NCI-H1092 (cell line): Measurements from ENCODE around the gene TMEM41B.
A peak's percentile ranks its signal among the peaks of the same experiment; 100 is the strongest.
"Not testable (repeated sequence)": the region's sequence is repeated elsewhere in the genome, so short reads cannot be mapped to it uniquely, and the experiment has no call there.

ENCODE experiments used
- DNase-seq: peaks from one replicate; lab custom pipeline; 2025; lab: John Stamatoyannopoulos, UW

TMEM41B gene

DNA sequence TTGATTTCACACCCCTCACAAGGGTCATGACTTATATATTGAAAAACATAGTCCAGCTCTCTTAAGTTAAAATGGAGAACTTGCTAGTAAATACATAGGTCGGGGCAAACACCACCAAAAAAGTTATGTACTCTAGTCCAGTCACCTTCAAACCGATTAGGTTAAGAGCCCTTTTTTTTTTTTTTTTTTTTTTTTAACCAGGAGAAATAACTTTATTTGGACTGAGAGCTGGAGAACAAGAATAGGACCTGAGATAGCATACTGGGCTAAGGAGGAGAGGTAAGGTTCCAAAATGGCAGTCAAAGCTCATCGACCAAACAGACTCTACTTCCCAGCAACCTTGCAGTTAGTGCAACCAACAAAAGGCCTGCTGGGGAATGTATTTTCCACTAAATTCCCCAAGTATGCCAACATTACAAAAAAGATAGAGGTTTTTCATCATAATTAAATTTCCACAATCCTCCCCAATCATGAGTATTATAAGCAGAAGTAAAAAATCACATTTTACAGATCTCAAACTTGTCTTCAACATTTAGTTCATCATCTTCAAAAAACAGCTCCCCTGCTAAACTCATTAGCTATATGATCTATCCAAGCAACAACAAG is 3.8 kb downstream of the TMEM41B start:
- no peak for DNase-seq

DNA sequence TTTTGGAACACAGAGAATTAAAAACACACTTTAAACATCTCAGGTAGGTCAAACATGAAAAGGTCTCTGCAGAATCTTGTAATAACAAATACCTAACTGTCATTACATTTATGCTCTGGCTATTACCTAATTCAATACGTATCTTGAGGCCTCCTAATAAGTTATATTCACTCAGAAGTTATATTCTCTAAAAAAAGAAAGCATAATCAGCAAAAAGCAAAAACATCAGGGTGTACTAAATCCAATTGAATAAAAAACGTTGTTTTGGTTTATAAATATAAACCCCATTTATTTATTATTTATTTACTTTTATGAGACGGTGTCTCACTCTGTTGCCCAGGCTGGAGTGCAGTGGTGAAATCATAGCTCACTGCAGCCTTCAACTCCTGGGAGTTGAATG is 10.2 kb downstream of the TMEM41B start:
- DNase-seq: no peak

DNA sequence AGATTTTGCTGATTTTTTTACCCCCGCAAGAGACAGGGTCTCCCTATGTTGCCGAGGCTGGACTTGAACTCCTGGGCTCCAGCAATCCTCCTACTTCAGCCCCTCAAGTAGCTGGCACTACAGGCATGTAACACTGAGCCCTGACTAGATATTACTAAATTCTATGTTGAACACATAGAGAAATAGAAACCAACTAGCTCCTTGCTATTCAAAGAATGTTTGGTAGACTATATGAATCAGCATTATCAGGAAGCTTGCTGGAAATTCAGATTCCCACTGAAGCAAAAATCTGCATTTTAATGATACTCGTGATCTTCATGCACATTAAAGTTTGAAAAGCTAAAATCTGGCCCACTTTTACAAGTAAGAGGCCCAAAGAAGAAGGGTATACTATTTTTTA is 11.9 kb downstream of the TMEM41B start:
- DNase-seq: no peak

DNA sequence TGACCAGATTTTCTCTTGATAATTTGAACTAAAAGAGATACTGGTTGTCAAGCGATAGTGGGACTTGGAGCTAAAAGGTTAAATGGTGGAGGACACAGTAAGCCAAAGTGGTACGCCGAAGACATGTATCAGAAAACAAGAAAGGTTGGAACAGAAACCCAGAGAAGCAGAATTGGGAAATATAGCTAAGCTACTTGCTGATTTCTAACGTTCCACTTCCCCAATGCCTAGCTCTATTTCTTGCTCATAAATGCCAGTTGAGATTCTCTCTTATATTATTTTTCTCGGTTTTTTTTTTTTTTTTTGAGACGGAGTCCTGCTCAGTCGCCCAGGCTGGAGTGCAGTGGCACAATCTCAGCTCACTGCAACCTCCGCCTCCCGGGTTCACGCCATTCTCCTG is 12.7 kb downstream of the TMEM41B start:
- DNase-seq: no peak

DNA sequence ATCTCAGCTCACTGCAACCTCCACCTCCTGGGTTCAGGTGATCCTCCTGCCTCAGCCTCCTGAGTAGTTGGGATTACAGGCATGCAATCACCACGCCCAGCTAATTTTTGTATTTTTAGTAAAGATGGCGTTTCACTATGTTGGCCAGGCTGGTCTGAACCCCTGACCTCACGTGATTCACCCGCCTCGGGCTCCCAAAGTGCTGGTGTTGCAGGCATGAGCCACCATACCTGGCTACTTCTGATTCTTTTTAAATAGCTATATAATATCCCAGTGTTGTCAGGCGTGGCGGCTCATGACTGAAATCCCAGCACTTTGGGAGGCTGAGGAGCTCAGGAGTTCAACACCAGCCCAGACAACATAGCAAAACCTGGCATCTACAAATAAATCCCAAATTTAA is 20.7 kb downstream of the TMEM41B start:
- no peak for DNase-seq

DNA sequence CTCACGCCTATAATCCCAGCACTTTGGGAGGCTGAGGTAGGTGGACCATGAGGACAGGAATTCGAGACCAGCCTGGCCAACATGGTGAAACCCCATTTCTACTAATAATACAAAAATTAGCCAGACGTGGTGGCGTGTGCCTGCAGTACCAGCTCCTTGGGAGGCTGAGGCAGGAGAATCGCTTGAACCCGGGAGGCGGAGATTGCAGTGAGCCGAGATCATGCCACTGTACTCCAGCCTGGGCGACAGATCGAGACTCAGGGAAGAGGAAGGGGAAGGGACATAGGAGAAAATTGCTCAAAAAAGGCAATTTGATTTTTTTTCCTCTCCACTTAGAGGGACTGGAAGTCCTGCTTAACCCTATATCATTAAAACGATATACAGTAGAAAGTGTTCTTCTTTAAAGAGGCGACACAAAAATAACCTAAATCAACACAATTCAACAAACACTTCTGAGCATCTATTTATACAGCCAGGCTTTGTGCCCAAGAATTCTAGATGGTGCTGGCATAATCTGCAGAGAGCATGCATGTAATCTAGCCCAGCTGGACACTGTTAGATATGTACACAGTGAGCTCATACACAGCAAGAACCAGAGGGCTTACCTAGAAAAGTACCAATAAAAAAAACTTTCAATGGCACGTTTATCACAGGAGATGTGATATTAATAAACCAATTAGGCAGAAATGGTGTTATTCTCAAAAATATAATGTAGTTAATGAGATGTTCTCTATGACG is 28.4 kb downstream of the TMEM41B start:
- DNase-seq: no peak

DNA sequence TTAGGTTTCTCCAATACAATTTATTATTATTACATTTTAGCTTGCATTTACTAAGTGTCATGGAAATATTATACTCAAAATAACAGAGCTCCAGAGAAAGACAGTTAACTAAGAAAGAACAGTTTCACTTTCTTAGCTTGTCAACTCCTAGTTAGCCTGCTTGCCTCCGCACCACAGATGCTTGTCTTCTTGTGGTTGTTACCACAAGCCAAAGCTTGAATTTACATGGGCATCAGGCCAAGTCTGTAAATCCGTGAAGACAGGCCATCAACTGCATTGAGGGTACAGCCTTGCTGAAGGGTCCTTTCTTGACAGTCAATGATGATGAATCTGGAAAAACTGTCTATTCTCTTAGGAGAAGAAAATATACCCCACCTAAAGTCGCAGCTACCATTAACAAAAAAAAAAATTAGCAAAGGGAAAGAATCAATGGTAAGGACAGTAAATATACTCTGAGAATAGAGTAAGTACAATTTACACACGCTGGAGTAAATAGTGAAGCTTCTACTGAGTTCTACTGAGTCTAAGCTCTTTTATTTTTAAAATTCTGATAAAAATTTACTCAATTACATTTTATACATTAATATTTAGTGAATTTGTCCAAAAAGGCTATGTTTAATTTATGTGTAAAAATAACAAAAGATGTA is 33.6 kb downstream of the TMEM41B start:
- DNase-seq: no peak

DNA sequence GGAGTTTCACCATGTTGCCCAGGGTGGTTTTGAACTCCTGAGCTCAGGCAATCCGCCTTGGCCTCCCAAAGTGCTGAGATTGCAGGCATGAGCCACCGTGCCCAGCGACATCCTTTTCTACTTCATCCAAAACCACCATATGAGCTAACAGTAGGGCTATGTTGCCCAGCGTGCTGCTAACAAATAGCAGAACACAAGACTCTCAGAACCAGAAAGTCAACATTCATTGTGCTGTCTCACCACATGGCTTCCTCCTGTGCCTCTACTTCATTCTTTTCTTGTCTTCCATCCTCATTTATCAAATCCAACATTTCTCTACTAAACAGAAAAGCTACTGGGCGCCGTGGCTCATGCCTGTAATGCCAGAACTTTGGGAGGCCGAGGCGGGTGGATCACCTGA is 37.2 kb downstream of the TMEM41B start:
- no peak for DNase-seq

DNA sequence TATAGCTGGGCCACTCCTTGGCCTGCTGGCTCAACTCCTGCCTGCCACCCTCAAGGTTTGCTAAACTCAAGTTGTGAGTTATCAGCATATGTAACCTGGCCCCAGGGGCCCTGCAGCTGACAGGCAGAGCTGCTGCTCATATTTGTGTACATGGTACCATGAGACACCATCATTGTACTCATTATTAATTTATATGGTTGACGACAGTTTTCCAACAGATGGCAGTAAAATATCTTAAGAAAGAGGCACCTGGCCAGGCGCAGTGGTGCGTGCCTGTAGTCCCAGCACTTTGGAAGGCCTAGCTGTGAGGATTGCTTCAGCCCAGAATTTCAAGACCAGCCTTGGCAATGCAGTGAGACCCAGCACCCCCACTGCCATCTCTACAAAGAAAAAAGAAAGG is 37.8 kb downstream of the TMEM41B start:
- no peak for DNase-seq

DNA sequence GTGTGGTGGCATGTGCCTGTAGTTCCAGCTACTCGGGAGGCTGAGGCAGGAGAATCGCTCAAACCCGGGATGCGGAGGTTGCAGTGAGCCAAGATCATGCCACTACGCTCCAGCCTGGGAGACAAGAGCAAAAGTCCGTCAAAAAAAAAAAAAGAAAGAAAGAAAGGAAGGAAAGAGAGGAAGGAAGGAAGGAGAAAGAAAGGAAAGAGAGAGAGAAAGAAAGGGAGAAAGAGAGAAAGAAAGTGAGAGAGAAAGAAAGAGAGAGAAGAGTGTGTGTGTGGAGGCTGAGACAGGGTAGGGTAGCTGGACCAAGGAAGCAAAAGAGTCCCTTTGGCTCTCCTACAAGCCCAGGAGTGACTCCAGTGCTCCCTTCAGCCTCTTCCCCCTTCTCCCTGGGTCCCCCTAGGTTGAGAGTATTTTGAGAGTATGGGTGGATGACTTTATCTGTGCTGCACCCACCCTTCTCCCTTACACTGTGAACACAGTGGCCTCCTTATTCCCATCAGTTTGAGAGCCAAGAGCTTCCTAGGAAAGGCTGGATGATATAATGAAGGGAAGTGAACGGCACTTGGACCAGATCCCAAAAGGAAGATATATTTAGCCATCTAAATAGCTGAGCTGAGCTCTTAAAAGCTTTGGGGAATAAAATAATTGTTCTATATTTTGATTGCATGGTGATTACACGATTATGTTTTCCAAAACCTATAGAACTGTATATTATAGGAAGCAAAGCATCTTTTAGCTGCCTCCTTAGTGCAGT is 39.7 kb downstream of the TMEM41B start:
- no peak for DNase-seq

DNA sequence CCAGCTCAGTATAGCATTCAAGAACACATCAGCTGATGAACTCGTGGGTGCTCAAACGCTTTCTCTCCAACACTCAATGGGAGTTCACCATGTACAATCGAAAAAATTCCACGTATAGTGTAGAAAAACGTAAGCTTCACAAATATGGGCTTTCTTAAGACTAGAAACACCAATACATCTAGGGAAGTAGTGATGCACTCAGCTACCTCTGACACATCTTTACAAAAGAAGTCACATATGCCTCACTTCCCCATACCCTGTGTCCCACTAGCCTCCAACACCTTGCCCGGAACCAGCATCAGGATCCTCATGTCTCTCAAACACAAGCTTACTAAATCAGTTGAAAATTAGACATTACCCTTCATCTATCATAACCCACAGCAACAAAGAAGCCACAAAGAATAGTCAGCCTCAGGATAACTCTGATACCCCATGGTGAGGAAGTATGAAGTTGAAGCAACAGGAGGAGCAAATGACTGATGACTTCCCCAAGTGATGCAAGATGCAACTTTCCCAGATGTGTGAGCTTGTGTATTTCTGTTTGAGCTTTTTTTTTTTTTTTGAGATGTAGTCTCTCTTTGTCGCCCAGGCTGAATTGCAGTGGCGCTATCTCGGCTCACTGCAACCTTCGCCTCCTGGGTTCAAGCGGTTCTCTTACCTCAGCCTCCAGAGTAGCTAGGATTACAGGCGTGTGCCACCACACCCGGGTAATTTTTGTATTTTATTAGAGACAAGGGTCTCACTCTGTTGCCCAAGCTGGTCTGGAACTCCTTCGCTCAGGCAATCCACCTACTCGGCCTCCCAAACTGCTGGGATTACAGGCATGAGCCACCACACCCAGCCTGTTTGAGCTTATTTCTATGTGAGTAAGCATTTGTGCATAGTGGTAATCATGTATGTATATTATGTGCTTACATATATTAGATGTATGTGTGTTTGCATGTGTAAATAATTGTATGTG is 40.7 kb downstream of the TMEM41B start:
- DNase-seq: no peak

DNA sequence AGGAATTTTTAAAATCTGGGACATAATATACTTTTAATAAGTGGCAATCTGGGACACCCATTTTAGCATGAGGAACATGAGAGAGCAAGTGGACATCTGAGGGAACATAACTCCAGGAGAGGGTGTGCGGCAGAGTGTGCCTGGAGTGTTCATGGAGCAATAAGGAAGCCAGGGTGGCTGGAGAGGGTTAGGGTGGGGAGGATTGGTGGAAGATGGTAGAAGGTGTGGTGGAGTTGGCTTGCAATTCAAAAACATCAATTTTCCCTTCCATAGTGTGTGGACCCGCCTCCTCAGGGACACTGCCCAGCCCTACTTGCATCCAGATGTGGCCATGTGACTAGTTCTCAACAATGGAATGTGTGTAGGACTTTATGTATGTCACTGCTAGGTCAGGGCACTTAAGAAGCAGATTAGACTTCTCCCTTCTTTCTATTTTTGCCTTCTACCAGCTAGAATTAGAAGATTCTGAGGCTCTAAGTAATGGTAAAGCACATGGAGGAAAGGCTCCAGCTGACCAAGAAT is 44.8 kb downstream of the TMEM41B start:
- no peak for DNase-seq

DNA sequence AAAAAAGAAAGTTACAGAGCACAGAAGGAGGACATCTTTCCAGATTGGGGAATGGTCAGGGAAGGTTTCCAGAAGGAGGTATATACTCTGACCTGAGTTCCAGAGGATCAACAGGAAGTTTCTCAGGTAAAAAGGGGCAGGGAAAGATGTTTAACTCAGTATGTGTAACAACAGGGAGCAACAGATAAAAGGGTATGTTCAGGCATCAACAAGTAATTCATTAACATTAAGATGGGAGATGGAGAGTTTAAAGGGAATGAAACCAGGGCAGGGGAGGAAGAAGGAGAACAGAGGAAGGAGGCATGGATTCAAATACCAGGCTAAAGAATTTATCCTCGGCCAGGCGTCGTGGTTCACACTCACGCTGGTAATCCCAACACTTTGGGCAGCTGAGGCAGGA is 46.7 kb downstream of the TMEM41B start:
- DNase-seq: no peak

DNA sequence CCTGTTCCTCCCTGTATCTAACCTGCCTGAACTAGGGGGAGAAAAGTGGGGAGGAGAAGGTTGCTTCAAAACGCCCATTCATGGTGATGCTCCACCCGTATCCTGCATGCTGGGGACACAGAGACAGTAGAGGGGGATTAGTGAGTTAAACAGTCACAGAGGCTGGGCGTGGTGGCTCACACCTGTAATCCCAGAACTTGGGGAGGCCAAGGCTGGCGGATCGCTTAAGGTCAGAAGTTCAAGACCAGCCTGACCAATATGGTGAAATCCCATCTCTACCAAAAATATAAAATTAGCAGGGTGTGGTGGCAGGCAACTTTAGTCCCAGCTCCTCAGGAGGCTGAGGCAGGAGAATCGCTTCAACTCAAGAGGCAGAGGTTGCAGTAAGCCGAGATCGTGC is 47.5 kb downstream of the TMEM41B start:
- DNase-seq: no peak

DNA sequence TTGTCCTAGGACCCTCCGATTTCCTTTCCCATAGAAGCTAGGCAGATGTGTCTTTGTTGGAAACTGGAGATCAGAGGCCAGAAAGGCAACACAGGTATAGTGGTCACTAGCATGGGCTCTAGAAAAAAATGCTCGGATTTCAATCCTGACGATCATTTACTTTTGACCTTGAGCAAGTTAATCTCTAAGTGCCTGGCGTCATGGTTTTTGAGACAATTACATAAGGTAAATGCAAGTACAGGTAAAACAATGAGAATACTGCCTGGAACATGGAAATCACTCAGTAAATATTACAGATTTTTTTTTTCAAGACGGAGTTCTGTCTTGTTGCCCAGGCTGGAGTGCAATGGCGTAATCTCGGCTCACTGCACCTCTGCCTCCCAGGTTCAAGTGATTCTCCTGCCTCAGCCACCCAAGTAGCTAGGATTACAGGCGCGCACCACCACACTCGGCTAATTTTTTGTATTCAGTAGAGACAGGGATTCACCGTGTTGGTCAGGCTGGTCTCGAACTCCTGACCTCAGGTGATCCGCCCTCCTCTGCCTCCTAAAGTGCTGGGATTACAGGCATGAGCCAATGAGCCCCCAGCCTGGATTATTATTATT is 48.2 kb downstream of the TMEM41B start:
- DNase-seq: no peak

DNA sequence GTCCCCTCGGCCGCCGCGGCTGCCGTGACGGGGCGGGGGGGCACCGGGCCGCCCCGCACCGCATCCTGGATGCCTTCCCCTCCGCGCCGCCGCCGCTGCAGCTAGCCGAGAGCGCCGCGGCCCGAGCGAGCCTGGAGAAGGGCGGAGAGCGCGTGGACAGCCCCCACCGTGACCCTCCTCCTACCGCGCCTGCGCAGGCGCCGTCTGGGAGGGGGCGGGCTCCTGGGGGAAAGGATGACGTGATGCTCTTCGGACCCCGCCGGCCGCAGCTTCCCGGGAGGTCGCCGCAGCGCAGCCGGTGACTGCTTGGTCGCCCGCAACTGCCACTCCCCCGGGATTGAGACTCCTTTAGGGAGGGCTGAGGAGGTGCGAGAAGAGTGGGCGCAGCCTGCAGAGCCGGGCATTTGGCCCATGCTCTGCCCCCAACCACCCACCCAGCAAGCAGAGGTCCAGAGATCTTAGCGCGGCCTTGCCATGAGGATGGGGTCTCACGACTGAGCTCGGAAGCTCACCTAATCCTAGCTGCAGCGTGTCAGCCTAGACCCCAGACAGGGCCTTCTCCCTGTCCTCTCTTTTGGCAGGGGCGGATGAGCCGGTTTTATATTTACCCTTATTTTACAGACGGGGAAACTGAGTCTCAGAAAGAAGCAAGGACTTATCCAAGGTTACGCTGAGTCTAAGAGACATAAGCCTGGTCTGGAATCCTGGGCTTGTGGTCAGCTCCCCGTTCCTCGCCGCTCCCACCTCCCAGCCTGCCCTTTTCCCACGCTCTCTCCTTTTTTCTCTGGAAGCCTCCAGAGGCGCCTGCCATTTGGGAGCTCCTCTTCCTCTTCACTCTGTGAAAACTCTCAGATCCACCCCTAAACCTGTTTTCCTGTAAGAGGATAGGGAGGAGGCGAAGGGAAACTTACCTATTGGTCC is 48.9 kb downstream of the TMEM41B start, which contains the start of gene DENND5A:
TSS of gene DENND5A (minus strand) at position 140 of the 921 bp plus-strand sequence. CDS start 281 bp downstream, outside the sequence.
- peak; percentile 78 for DNase-seq

DNA sequence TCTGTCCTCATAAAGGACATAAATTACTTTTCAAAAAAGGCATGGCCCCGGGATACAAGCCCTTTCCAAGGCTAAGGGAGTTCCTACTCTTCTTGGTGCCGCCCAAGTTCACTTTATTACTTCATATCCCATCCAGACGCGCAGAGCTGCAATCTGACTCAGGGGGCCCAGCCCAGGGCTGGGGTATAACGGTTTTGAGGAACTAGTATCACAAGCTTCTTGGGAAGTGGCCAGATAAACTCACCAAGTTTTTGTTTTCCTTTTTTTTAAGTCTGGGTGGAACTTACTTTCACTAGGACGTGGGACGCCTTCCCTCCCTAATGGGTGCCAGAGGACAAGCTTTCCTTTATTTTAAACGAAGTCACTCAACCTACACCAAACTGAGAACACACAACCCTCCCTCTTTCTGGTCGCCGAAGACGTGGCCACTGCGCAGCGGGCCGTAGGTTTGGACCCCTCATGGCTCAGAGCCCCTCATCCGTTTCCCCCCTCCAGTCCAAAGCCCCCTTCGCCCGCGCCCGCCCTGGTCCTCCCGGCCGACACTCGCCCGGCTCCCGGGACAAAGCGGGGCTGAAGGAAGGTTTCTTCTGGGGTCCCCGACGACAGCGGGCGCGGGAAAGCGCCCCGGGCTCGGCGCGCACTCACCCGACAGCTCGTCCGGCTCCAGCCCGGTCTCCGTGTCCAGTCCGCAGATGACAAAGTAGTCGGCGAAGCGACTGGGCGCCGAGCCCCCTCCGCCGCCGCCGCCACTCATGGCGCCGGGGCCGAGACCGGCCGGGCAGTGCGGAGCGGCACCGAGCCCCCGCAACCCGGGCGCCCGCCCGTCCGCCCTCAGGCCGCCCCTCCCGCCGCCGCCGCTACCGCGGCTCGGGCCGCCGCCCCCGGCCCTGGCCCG is 49.8 kb downstream of the TMEM41B start:
- no peak for DNase-seq

DNA sequence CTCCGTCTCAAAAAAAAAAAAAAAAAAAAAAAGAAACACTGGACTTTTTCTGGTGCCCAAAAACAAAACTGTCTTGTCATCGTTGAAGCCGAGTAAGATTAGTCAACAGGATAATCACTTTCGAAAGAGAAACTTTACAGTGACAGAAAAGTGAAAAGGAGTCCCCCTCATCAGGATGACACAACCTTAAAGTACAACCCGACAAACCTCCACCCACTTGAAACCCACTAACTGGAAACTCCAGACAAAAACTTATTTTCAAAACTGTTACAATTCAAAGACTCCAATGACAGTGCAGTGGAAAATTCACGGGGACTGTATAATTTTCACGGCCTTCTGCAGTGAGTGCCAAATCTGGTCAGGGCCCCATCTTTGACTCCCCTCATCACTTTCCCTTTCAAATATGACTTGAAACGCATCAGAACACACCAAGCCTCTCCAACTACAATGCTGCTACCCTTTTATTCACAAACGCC is 50.5 kb downstream of the TMEM41B start:
- DNase-seq: no peak

DNA sequence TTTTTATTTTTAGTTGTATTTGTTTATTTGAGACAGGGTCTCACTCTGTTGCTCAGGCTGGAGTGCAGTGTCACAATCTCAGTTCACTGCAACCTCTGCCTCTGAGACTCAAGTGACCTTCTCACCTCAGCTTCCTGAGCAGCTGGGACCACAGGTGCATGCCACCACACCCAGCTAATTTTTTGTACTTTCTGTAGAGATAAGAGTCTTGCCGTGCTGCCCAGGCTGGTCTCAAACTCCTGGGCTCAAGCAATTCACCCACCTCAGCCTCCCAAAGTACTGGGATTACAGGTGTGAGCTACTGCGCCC is 53.6 kb downstream of the TMEM41B start:
- DNase-seq: not testable (repeated sequence)
